Stimulated activated naive CD8-positive, alpha-beta T cell treated with anti-CD3 and anti-CD28 coated beads, Interleukin-15, Interleukin-2, amounts not matched to agents 100 ng/mL and 50 ng/mL, for 24 hours (primary cell): ENCODE results near the gene PPP1R1C.

Source experiments
- H3K27ac Mint-ChIP-seq: one replicate; pipeline ENCODE4 v1.8.0; 2021; ENCODE audit warnings: mild to moderate bottlenecking, mixed read lengths
- H3K27me3 Mint-ChIP-seq: one replicate; pipeline ENCODE4 v1.8.0; 2021; ENCODE audit warnings: mixed read lengths
- H3K36me3 Mint-ChIP-seq: one replicate; pipeline ENCODE4 v1.8.0; 2021; ENCODE audit warnings: low read depth, mixed read lengths
- H3K4me1 Mint-ChIP-seq: one replicate; pipeline ENCODE4 v1.8.0; 2021; ENCODE audit warnings: low read depth, mixed read lengths
- H3K4me3 Mint-ChIP-seq: one replicate; pipeline ENCODE4 v1.8.0; 2021; ENCODE audit warnings: mild to moderate bottlenecking, mixed read lengths
- H3K9me3 Mint-ChIP-seq: one replicate; pipeline ENCODE4 v1.8.0; 2021; ENCODE audit warnings: mixed read lengths

PPP1R1C gene

DNA sequence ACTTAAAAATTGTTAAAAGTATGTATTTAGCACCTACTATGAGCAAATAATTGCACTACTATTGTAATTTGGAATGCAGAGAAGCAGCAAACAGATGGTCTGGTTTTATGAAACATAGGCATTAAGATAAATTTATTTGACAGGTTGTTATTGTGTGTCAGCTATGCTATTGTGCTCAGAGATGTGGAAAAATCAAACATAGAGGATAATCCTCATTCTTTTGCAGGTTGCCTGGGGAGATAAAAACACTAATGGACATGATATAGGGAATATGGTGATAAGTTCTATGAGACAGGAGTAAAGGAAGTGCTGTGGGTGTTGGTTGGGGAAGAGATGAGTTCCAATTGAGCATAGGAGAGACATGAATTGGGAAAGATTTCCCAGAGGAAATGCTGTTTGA, 71.3 kb downstream of the PPP1R1C start:
- Mint-ChIP-seq H3K36me3 (no peaks in the 10 kb centered on the region), H3K27me3 (peaks cover 19% of the 10 kb centered on the region), H3K9me3 (no peaks in the 10 kb centered on the region), H3K27ac (no peak overlapping the region), H3K4me1 (no peaks in the 10 kb centered on the region), H3K4me3 (no peak overlapping the region)

DNA sequence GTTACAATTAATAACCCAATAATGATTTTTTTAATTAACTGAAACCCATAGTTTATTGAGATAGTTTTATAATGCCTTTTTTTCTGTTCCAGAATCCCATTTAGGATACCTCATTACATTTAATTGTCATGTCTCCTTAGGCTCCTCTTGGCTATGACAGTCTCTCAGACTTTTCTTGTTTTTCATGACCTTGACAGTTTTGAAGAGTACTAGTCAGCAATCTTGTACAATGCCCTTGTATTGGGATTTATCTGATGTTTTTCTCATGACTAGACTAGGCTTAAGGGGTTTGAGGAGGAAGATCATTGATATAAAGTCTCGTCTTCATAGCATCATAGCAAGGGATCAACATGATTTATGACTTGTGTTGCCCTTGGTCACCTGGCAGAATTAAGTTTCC, 72.4 kb downstream of the PPP1R1C start:
- Mint-ChIP-seq H3K36me3 (no peaks in the 10 kb centered on the region), H3K27me3 (peaks cover 19% of the 10 kb centered on the region), H3K27ac (no peak overlapping the region), H3K4me1 (no peaks in the 10 kb centered on the region), H3K4me3 (no peak overlapping the region), H3K9me3 (no peaks in the 10 kb centered on the region)

DNA sequence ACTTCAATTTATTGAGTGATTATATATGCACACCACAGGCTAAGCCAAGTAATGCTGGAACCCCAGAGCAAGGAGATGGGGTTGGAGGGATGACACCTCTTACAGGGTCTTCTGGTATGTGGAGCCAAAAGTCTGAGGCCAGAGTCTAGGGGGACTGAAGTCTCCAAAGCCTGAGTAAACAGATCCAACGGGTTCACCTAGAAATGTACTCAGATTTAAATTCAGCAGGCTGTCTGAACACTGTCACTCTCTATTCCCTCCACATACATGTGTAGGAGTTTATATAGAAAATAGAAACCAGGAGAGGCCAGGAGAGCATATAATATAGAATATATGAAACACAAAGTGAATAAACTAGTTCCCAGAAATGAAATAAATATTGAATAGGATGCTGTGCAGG, 76.1 kb downstream of the PPP1R1C start:
- H3K27ac Mint-ChIP-seq = no peak overlapping the region
- peaks cover 12% of the 10 kb centered on the region for H3K27me3 Mint-ChIP-seq
- H3K36me3 Mint-ChIP-seq = no peaks in the 10 kb centered on the region
- H3K4me1 Mint-ChIP-seq = no peaks in the 10 kb centered on the region
- H3K4me3 Mint-ChIP-seq = no peak overlapping the region
- no peaks in the 10 kb centered on the region for H3K9me3 Mint-ChIP-seq

DNA sequence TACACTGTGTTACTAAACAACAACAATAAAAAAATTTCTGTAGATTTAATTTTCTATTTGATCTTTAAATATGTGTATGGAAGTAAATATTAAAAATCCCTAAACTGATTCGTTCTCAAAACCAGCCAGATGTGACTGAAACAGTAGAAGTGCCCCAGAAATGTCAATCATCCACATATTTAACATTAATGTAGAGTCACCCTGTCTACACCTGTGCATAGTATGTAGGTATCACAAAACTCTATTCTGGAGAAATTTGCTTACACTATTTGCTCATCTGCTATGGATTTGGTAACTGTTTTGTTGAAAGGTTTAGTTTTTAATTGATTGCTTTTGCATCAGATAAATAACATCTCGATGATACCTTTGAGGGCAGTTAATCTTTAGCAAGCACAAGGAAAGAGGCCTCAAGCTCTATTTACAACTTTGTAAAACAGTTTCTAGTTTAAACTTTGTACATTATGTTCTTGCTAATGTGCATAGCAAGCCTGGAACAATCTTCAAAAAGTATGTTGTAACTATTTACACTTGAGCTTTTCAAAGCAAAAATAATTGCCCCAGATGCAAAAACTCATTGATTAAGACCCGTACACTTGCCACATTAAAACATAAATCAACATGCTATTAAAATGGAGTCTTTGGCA, 76.8 kb downstream of the PPP1R1C start:
- no peak overlapping the region for H3K4me3 Mint-ChIP-seq
- no peaks in the 10 kb centered on the region for H3K4me1 Mint-ChIP-seq
- H3K9me3 Mint-ChIP-seq = no peaks in the 10 kb centered on the region
- no peaks in the 10 kb centered on the region for H3K36me3 Mint-ChIP-seq
- H3K27me3 Mint-ChIP-seq = peaks cover 8% of the 10 kb centered on the region
- H3K27ac Mint-ChIP-seq = no peak overlapping the region

DNA sequence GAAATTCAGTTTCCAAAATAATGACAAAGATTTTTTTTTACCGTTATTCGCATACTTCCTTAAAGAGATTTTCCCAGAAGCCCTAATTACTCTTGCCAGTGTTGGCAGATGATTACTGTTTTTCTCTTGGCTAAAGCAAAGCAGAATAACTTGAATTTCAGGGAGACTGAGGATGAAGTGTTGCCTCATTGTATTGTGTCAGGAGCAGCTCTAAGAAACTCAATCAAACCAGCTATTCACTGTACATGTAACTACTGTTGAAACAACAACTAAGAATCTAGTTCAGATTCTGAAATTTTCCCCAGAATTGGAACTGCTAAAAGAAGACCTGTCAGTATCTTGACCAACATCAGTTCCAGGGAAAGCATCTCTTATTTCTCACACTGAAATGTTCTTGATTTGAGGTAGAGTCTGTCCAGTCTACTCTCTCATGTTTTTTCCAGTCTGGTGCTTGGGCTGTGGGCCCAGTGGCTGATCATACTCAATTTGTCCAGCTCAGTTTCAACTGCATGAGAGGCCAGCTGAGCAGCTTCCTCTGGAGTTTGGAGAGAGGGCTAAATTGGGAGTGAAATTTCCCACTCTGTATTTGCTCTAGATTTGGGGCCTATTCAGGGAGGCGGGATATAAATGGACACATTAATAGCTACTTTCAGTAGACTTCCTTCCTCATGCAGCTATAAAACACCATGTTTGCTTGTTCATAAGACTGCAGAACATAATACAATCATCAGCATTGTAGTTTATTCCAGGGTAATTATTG, 78.5 kb downstream of the PPP1R1C start:
- Mint-ChIP-seq H3K36me3 (no peaks in the 10 kb centered on the region), H3K9me3 (no peaks in the 10 kb centered on the region), H3K27me3 (no peaks in the 10 kb centered on the region), H3K4me3 (no peak overlapping the region), H3K27ac (no peak overlapping the region), H3K4me1 (no peaks in the 10 kb centered on the region)

DNA sequence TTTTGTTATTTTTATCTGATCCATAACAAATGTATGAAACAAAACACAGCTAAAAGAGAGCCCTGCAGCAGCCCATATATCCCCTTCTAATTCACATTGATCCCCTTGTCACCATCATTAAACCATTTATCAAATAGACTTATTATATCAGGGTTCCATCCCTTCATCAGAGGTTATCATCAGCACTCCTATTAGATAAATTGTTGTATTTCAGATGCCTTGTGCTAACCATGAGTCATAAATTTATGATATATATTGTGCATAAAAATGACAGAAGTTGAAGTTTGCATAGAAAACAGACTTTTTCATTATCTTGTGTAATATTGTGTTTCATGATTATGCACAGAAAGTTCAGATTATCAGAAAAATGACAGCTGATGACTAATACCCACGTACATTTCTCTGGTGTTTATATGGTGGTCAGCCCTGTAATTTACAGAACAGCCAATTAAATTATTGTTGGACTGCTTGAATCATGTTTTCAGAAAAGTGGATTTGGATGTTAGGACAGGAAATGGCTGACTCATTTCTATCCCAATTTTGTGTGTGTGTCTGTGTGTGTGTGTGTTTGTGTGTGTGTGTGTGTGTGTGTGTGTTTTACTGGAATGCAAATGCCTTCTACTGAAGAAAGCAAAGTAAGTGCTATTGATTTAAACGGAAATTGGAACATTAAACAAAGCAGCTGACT, 80.9 kb downstream of the PPP1R1C start:
- Mint-ChIP-seq H3K9me3 (no peaks in the 10 kb centered on the region), H3K27ac (no peak overlapping the region), H3K4me1 (no peaks in the 10 kb centered on the region), H3K36me3 (no peaks in the 10 kb centered on the region), H3K27me3 (no peaks in the 10 kb centered on the region), H3K4me3 (no peak overlapping the region)

DNA sequence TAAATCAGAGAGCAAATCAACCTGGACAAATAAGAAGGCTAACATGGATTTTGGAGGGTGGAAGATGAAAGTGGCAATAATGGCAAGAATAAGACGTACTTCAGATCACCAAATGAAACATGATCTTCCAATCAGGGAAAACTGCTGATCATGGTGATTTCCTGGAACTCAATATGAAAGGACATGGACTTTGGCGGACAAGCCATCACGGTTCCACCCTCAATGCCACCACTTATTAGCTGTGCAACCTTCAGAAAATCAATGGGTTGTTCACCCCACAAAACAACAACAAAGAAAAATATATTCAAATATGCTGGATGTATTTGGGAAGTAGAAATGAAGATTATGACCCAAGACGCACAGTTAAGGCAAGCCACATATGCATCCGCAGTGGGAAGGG, 81.7 kb downstream of the PPP1R1C start:
- Mint-ChIP-seq H3K4me3 (no peak overlapping the region), H3K4me1 (no peaks in the 10 kb centered on the region), H3K36me3 (no peaks in the 10 kb centered on the region), H3K27me3 (no peaks in the 10 kb centered on the region), H3K27ac (no peak overlapping the region), H3K9me3 (no peaks in the 10 kb centered on the region)

DNA sequence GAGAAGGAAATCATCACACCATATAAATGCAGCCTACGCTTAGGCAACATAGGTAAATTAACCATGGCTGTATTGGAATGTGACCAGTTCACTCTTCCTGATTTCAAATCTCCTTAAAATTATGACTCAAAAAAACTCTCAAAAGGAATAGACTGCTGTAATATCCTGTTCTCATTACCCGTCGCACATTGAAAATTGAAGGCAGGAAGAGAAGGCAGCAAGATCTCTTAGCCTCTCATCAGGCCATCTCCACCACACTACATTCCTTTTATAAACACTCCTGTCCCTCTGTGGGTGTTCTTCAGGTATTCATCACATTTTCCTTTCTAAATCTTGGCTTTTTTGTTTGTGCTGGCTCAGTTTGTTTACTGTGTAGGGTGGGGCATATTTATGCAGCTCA, 83.2 kb downstream of the PPP1R1C start:
- H3K4me3 Mint-ChIP-seq = no peak overlapping the region
- H3K4me1 Mint-ChIP-seq = no peaks in the 10 kb centered on the region
- H3K36me3 Mint-ChIP-seq = no peaks in the 10 kb centered on the region
- no peaks in the 10 kb centered on the region for H3K27me3 Mint-ChIP-seq
- no peaks in the 10 kb centered on the region for H3K9me3 Mint-ChIP-seq
- H3K27ac Mint-ChIP-seq = no peak overlapping the region

DNA sequence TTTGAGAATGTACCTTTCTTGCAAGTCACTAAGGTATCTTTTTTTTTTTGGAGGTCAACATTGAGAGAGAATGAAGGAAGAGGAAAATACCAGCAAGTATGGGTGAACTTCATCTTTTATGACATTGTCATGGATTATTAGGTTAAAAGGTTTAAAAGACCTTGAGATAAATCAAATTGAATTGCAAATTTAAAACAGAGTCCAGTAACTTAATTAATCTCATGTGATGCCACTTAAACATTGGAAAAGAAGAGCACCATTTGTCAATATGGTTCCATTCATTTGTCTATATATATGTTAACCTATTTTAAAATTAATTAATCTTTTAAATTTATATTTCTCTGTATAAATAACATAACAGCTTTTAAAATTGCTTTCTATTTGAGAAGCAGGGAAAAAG, 83.8 kb downstream of the PPP1R1C start:
- no peak overlapping the region for H3K4me3 Mint-ChIP-seq
- H3K27ac Mint-ChIP-seq = no peak overlapping the region
- H3K36me3 Mint-ChIP-seq = no peaks in the 10 kb centered on the region
- no peaks in the 10 kb centered on the region for H3K4me1 Mint-ChIP-seq
- H3K9me3 Mint-ChIP-seq = no peaks in the 10 kb centered on the region
- H3K27me3 Mint-ChIP-seq = no peaks in the 10 kb centered on the region

DNA sequence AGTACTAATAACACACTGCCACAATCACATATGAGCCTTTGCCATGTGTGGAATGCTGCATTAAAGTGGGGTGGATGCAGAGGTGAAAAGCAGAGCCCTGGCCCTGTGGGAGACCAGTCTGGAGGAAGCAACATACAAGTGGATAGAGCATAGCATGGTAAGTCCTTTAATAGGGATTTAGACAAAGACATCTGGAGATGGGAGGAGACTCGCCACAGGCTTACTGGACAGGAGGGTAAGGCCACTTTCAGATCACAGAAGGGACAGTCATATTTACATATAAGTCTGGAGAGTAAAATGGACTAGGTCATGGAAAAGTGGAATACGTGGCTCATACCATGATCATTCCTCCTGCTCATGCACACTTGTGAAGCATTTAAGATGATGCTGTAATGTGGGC, 84.3 kb downstream of the PPP1R1C start:
- H3K36me3 Mint-ChIP-seq = no peaks in the 10 kb centered on the region
- no peaks in the 10 kb centered on the region for H3K4me1 Mint-ChIP-seq
- H3K27me3 Mint-ChIP-seq = no peaks in the 10 kb centered on the region
- H3K4me3 Mint-ChIP-seq = no peak overlapping the region
- no peak overlapping the region for H3K27ac Mint-ChIP-seq
- H3K9me3 Mint-ChIP-seq = no peaks in the 10 kb centered on the region

DNA sequence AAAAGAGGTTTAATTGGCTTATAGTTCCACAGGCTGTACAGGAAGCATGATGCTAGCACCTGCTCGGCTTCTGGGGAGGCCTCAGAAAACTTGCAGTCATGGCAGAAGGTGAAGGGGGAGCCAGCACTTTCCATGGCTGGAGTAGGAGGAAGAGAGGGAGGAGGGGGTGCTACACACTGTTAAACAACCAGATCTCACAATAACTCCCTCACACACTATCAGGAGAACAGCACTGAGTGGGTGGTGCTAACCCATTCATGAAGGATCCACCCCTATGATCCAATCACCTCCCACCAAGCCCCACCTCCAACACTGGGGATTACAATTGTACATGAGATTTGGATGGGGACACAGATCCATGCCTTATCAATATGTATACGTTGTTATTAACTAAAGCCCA, 85.1 kb downstream of the PPP1R1C start:
- no peak overlapping the region for H3K4me3 Mint-ChIP-seq
- H3K9me3 Mint-ChIP-seq = no peaks in the 10 kb centered on the region
- no peak overlapping the region for H3K27ac Mint-ChIP-seq
- H3K4me1 Mint-ChIP-seq = no peaks in the 10 kb centered on the region
- peaks cover 3% of the 10 kb centered on the region for H3K27me3 Mint-ChIP-seq
- no peaks in the 10 kb centered on the region for H3K36me3 Mint-ChIP-seq

DNA sequence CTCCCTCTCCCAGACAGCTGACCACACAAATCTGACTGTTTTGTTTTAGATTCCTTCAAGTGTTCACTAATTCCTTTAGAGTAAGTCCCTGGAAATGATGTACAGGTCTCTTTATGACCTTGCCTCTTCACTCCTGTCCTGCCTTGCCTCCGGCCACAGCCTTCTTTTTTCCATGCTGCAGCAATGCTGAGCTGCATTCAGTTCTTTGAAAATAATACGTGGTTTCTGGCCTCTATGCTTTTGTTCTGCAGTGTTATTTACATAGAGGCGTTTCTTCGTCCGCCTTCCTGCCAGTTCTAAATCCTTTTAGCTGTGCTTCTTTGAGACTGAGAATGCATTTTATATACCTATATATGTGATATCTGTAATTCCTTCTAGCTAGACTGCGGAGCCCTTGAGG, 87.2 kb downstream of the PPP1R1C start:
- H3K27me3 Mint-ChIP-seq = peaks cover 3% of the 10 kb centered on the region
- no peaks in the 10 kb centered on the region for H3K4me1 Mint-ChIP-seq
- H3K9me3 Mint-ChIP-seq = no peaks in the 10 kb centered on the region
- H3K4me3 Mint-ChIP-seq = no peak overlapping the region
- no peaks in the 10 kb centered on the region for H3K36me3 Mint-ChIP-seq
- no peak overlapping the region for H3K27ac Mint-ChIP-seq

DNA sequence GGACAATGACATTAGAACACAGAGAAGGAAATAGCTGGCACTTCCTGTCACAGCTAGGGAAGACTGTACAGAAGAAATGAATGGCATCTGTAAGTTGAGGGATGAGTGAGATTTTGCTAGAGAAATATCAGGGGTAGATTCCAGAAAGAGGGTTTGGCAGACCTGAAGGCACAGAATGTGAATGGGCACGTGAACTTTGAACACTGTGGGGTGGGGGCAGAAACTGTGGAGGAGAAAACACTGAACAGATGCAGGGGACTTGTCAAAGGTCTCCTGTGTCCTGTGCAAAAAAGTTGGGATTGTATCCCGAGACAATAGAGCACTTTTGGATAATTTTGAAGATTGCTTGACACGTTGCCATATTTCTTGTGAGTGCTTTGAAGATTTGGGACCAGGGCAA, 88.0 kb downstream of the PPP1R1C start:
- H3K4me1 Mint-ChIP-seq = no peaks in the 10 kb centered on the region
- no peaks in the 10 kb centered on the region for H3K9me3 Mint-ChIP-seq
- H3K4me3 Mint-ChIP-seq = no peak overlapping the region
- H3K36me3 Mint-ChIP-seq = no peaks in the 10 kb centered on the region
- no peak overlapping the region for H3K27ac Mint-ChIP-seq
- H3K27me3 Mint-ChIP-seq = peaks cover 3% of the 10 kb centered on the region

DNA sequence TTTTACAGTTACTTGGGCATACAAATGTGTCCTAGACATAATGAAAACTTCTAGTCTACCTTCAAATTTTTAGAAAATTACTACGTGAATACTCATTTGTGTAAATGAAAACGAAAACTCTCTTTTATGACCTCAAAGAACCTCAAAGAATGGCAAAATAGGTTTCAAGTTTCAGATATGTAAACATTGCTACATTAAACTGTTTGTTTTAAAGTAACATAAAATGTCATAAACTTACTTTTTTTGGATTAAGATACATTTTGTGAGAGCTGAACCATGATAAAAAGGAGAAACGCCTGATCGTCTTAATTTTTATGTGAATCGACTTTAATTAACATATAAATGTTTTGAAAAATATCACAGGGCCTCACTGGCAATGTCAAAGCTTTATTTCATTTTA, 91.4 kb downstream of the PPP1R1C start:
- H3K36me3 Mint-ChIP-seq = no peaks in the 10 kb centered on the region
- peaks cover 3% of the 10 kb centered on the region for H3K27me3 Mint-ChIP-seq
- H3K9me3 Mint-ChIP-seq = no peaks in the 10 kb centered on the region
- H3K4me1 Mint-ChIP-seq = no peaks in the 10 kb centered on the region
- H3K4me3 Mint-ChIP-seq = no peak overlapping the region
- H3K27ac Mint-ChIP-seq = no peak overlapping the region

DNA sequence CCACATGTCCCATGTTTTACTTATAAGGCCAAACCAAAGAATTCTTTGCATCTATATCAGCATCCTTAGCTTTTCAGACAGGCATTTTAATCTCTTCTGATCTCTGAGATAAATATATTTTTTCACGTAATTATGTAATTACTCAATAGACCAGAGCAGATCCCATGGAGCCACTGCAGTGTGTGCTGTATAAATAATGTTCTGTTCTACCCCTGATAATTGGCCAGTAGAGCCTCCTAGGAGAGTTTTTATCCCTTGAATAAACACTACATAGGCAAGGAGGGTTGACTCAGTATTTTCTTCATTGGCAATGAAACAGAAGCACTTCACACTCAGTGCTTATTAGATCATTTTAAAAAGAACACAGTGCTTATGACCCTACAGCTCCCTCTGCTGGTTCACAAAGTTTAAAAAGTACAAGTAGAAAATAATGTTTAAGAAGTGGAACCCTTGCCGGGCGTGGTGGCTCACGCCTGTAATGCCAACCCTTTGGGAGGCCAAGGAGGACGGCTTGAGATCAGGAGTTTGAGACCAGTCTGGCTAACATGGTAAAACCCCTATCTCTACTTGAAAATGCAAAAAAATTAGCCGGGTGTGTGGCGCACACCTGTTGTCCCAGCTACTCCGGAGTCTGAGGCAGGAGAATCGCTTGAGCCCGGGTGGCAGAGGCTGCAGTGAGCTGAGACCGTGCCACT, 91.9 kb downstream of the PPP1R1C start:
- H3K27ac Mint-ChIP-seq = no peak overlapping the region
- peaks cover 3% of the 10 kb centered on the region for H3K27me3 Mint-ChIP-seq
- H3K9me3 Mint-ChIP-seq = no peaks in the 10 kb centered on the region
- no peaks in the 10 kb centered on the region for H3K36me3 Mint-ChIP-seq
- H3K4me3 Mint-ChIP-seq = no peak overlapping the region
- H3K4me1 Mint-ChIP-seq = no peaks in the 10 kb centered on the region
